DOHH2 (cell line): ENCODE data around the gene PRLH.

Experiments used
- H3F3A ChIP-seq: fragments of 200-600 bp; sonication (generic), shearing (Covaris generic); 2 replicates; pipeline ENCODE4 v1.6.0; 2016; ENCODE audit warnings: antibody characterized with exemption, mild to moderate bottlenecking; ENCODE audit not compliant: control insufficient read depth, insufficient read depth
- H3K27ac ChIP-seq: fragments of 200-600 bp; sonication (generic); 2 replicates; pipeline ENCODE4 v1.5.1; 2014; ENCODE audit warnings: low read depth, mild to moderate bottlenecking, low read length, moderate library complexity
- H3K27me3 ChIP-seq: fragments of 200-600 bp; sonication (generic); 2 replicates; pipeline ENCODE4 v1.6.1; 2014; ENCODE audit warnings: mild to moderate bottlenecking, low read length, mixed read lengths; ENCODE audit not compliant: control insufficient read depth
- H3K36me3 ChIP-seq: fragments of 200-600 bp; sonication (generic); 2 replicates; pipeline ENCODE4 v1.6.1; 2014; ENCODE audit warnings: mild to moderate bottlenecking, low read length, moderate library complexity, mixed read lengths; ENCODE audit not compliant: control insufficient read depth
- H3K4me1 ChIP-seq: fragments of 200-600 bp; sonication (generic); 2 replicates; pipeline ENCODE4 v1.6.1; 2014; ENCODE audit warnings: mild to moderate bottlenecking, low read length, mixed read lengths; ENCODE audit not compliant: control insufficient read depth
- H3K4me2 ChIP-seq: fragments of 200-600 bp; sonication (generic); 2 replicates; pipeline ENCODE4 v1.6.0; 2014; ENCODE audit warnings: mild to moderate bottlenecking, low read length, moderate library complexity
- H3K4me3 ChIP-seq: fragments of 200-600 bp; sonication (generic); 2 replicates; pipeline ENCODE4 v1.5.1; 2014; ENCODE audit warnings: mild to moderate bottlenecking, low read length, mixed read lengths
- H3K79me2 ChIP-seq: fragments of 200-600 bp; sonication (generic); 2 replicates; pipeline ENCODE4 v1.6.1; 2014; ENCODE audit warnings: mild to moderate bottlenecking, low read length, mixed read lengths; ENCODE audit not compliant: control insufficient read depth
- H3K9me2 ChIP-seq: fragments of 200-600 bp; sonication (generic); replicated peaks from 2 replicates; pipeline ENCODE4 v1.6.1; 2014; ENCODE audit warnings: mild to moderate bottlenecking, low read length, mixed read lengths; ENCODE audit not compliant: control insufficient read depth
- H3K9me3 ChIP-seq: fragments of 200-600 bp; sonication (generic); 2 replicates; pipeline ENCODE4 v1.6.1; 2014; ENCODE audit warnings: antibody characterized with exemption, low read length, mixed read lengths; ENCODE audit not compliant: control insufficient read depth, insufficient read depth
- H4K20me1 ChIP-seq: fragments of 200-600 bp; sonication (generic); 2 replicates; pipeline ENCODE4 v1.6.0; 2014; ENCODE audit warnings: low read depth, mild to moderate bottlenecking, antibody characterized with exemption, low read length, moderate library complexity; ENCODE audit not compliant: control insufficient read depth, insufficient read depth
- EZH2phosphoT487 ChIP-seq: fragments of 200-600 bp; sonication (generic); IDR thresholded peaks from 2 replicates; pipeline ENCODE4 v1.6.1; 2017; ENCODE audit warnings: borderline replicate concordance, mild to moderate bottlenecking, antibody characterized with exemption, low read length, moderate library complexity, mixed read lengths
- TF ChIP-seq, protein P1 (sequence below): fragments of 200-600 bp; sonication (generic); IDR thresholded peaks from one replicate; pipeline ENCODE4 v1.5.1; 2014; ENCODE audit warnings: antibody characterized with exemption, mild to moderate bottlenecking, low read depth, low read length; ENCODE audit not compliant: poor library complexity, severe bottlenecking

PRLH gene

GRCh38 chr2:237583385-237584295, 17.3 kb downstream of the PRLH start:
- Histone ChIP-seq H3K4me1 (no peaks in the 10 kb centered on the region), H4K20me1 (no peaks in the 10 kb centered on the region), H3K79me2 (no peaks in the 10 kb centered on the region), H3K9me3 (no peaks in the 10 kb centered on the region), H3K9me2 (no peaks in the 10 kb centered on the region), H3F3A (no peaks in the 10 kb centered on the region), H3K36me3 (no peaks in the 10 kb centered on the region), H3K27ac (no peak overlapping the region), H3K27me3 (peaks cover 27% of the 10 kb centered on the region), H3K4me3 (no peak overlapping the region), H3K4me2 (no peak overlapping the region)
- TF ChIP-seq, protein P1, sequence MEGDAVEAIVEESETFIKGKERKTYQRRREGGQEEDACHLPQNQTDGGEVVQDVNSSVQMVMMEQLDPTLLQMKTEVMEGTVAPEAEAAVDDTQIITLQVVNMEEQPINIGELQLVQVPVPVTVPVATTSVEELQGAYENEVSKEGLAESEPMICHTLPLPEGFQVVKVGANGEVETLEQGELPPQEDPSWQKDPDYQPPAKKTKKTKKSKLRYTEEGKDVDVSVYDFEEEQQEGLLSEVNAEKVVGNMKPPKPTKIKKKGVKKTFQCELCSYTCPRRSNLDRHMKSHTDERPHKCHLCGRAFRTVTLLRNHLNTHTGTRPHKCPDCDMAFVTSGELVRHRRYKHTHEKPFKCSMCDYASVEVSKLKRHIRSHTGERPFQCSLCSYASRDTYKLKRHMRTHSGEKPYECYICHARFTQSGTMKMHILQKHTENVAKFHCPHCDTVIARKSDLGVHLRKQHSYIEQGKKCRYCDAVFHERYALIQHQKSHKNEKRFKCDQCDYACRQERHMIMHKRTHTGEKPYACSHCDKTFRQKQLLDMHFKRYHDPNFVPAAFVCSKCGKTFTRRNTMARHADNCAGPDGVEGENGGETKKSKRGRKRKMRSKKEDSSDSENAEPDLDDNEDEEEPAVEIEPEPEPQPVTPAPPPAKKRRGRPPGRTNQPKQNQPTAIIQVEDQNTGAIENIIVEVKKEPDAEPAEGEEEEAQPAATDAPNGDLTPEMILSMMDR, result no peak
- TF ChIP-seq EZH2phosphoT487, result no peak

DNA sequence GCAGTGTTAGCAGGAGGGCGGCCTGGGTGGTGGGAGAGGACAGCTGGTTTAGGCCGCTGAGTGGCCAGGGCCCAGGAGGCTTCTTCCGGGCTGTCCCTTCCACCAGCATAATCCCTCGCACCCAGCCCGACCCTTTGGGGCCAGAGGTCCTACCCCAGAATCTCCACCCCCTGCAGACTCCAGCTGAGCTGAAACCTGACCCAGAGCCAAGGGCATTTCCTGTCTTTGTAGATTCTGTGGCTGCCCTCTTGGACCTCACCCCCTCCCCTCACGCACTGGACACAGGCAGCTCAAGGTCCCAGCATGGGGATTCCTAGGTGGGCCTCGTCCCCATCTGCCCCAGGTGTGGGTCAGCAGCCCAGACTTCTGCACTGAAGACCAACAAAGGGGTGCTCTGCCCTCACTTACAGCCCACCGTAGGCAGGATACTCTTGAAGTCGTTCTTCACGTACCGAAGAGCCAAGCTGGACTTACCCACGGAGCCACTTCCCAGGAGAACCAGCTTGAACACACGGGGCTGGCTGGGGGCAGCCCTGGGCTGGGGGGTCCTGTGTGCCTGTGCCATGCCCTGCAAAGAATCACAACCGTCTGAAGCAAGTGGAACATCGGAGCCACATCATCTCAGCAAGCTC, 19.3 kb downstream of the PRLH start:
- Histone ChIP-seq H3K79me2 (no peaks in the 10 kb centered on the region), H3K4me1 (no peaks in the 10 kb centered on the region), H3K9me2 (no peaks in the 10 kb centered on the region), H4K20me1 (no peaks in the 10 kb centered on the region), H3K4me2 (no peak overlapping the region), H3K27me3 (peaks cover 27% of the 10 kb centered on the region), H3K4me3 (no peak overlapping the region), H3K36me3 (no peaks in the 10 kb centered on the region), H3F3A (no peaks in the 10 kb centered on the region), H3K27ac (no peak overlapping the region), H3K9me3 (no peaks in the 10 kb centered on the region)
- TF ChIP-seq, protein P1, result no peak
- TF ChIP-seq EZH2phosphoT487, result no peak

GRCh38 chr2:237588044-237588696, 21.8 kb downstream of the PRLH start:
- no peaks in the 10 kb centered on the region for H3K36me3 ChIP-seq
- no peak for TF ChIP-seq EZH2phosphoT487
- TF ChIP-seq, protein P1, result no peak
- no peaks in the 10 kb centered on the region for H3K79me2 ChIP-seq
- H3F3A ChIP-seq, result no peaks in the 10 kb centered on the region
- H3K9me2 ChIP-seq, result no peaks in the 10 kb centered on the region
- H4K20me1 ChIP-seq, result no peaks in the 10 kb centered on the region
- H3K9me3 ChIP-seq, result no peaks in the 10 kb centered on the region
- no peak overlapping the region for H3K27ac ChIP-seq
- peaks cover 27% of the 10 kb centered on the region for H3K27me3 ChIP-seq
- H3K4me2 ChIP-seq, result no peak overlapping the region
- H3K4me3 ChIP-seq, result no peak overlapping the region
- peaks cover 6% of the 10 kb centered on the region for H3K4me1 ChIP-seq
